ENCODE results near the gene ANXA5.
"Not testable (repeated sequence)": the region's sequence is repeated elsewhere in the genome, so short reads cannot be mapped to it uniquely, and the experiment has no call there.

ANXA5 gene

DNA sequence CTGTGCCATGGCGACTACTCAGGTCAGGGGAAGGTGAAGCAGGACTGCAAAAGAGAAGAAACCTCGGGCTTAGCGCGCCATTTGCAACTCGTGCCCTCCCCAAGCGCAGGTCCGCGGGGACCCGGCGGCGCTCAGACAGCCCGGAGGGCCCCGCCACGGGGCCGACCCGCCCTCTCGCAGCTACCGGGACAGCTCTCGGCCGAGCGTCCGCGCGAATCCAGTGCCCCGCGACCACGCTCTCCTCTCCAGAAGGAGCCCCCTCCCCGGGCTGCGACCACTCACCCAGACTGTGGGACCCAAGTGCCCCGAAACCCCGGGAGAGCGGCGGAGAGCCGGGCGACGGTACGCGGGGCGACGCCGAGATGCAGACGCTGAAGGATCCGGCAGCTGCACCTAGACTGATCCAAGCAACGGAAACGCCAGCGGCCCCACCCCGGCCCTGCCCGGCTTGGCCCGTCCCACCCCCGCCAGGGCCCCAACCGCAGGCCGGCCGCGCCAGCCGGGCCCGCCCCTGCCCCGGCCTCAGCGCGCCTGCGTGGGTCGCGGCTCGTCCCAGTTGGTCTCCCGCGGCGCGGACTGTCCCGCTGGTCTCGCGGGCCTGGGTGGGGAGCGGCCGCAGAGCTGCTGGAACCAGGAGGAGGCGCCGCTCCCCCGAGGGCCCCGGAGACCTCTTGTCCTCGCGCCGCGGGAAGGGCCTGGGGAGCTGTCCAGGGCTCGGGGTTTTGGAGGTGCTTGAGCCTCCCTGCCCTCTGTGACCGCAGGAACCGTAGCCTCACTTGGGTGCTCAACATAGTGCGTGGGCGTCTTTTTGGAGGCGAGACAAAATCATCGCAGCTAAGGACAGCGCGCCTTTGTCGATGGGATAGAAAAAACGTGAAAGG lies at the start of gene ANXA5:
Gene ANXA5, minus strand, starts transcription at position 400 of the 881 bp plus-strand sequence. Its CDS starts 391 bp downstream, at position 9.
- no peak for DNase-seq

DNA sequence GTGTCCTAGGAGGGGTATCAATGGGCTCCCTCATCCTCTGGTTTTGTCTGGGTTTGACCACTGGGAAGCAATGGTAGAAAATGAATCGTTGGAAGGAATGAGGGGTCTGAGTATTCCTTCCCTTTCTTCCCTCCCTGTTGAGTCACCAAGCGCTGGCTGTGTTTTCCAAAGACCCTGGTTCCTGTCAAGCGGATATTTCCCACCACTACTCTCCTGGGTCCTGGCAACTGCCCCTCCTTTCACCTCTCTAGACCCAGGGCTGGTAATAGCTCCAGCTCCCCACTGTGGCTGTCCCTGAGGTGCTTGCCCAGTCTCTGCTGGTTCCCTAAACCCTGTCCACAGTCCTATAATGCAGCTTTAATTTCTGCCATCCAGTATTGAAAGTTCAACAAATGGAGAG lies 46.0 kb upstream of the ANXA5 start:
- no peak for DNase-seq

DNA sequence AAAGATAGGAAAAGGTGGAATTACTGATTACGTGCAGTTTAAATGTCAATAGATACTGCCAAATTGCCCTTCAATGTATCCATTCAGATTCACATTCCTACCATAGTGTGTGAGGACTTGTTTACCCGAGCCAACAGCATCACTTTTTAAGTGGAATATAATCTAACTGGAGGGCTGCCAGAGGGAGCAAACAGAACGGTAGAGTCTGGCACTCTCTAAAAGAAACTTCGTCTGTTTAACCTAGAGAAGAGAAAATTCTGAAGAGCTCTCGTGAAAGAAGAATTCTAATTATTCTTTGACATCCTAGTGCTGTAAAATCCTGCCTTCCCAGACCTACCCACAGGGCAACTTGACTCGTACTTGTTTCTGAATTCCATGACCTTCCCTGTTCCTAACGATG lies 45.0 kb upstream of the ANXA5 start:
- no peak for DNase-seq

DNA sequence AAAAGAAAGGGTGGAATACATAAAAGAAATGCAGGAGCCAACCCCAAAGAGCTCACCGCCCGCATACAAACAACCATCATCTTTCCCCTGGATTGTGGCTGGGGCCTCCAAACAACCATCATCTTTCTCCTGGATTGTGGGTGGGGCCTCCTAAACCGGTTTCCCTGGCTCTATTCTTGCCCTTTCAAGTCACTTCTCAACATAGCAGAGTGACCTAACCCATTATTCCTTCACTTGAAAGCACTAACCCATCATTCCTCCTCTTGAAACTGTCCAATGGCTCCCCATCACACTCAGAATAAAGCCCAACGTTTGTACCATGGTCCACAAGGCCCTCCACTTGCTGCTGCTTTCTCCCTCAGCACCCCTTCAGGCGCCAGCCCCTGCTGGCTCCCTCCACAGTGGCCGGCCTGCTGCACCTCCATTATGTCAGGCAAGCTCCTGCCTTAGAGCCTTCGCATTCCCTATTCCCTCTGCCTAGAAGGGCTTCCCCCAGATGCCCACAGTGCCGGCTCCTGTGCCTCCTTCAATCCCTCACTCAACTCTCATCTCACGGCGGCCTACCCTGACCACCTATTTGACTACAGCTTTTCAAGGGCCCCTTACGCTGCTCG lies 44.1 kb upstream of the ANXA5 start:
- no peak for DNase-seq

DNA sequence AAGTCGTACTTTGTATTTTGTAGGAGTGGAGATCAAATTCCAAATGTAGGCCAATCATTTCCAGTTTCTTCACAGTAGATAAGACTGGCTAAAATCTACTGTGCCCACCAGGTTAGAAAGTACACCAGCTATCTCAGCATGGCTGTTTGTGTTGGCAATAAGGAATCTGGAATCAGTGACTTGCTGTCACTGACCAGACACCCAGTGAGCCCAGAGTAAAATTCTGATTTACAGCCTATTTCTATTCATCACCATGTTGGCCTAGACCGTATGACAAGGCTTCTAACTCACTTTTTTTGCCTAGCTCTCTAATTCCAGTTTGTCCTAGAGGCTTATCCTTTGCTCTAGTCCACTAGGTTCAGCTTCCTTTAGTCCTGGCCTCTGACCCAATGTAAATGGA lies 42.8 kb upstream of the ANXA5 start:
- DNase-seq: no peak

DNA sequence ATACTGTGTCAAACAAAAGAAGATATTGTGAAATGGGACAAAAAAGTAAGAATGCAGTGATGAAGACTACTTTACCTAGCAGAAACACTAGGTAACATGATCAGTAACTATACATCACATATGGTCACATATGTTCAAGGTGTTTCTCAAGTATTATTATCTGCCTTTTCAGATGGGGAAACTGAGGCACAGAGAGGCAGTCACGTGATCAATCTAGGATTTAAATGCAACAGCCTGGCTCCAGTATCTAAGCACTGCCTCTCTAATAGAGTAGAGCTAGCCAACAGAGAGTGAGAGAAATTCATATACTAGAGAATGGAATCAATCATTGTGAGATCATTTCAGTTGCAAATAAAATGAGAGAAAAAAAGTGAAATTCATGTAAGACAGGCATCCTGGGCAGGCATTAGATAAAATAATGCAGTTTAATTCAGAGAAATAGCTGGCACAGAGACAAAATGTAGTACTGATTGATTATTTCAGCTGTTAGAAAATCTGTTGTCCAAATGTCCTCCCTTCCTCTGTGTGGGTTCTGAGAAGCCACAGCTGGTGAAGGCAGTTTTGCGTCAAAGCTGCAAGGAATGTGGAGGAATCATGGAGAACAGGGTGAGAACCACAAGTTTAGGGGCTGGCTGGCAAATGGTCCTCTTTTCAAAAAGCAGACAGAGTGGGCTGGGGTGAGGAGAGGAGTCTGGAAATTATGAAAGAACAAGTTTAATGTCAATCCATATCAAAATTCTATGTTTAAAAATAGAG lies 42.2 kb upstream of the ANXA5 start:
- DNase-seq: no peak

DNA sequence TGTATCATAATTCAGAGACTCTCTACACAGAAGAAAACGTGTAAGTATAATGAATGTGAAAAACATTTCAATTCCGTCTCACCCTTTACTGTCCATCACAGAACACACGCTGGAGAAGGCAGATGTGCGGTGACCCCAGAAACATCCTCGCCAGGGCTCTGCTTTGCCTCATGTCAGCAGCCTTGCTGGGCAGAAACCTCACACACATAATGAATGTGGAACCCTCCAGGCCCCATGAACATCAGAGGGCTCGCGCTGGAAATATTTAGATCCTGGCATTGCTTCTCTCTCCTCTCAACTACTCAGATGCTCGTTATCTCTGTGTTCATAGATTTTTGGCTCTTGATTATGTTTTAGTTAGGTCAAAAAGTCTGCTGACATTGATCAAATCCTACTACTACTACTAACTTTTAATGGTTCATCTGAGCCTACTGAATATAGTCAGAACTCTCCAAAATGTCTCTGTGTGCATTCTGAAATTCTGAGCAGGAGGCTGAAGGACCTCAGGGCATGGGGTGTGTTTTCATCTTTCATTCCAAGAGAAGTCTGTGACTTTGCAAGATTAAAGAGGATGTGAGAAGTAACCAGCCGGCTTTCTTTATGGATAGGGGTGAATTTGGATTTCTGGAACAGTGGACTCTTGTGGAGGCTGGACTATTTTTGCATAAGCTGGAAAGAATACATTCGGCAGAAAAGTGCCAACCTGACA lies 41.2 kb upstream of the ANXA5 start:
- no peak for DNase-seq

DNA sequence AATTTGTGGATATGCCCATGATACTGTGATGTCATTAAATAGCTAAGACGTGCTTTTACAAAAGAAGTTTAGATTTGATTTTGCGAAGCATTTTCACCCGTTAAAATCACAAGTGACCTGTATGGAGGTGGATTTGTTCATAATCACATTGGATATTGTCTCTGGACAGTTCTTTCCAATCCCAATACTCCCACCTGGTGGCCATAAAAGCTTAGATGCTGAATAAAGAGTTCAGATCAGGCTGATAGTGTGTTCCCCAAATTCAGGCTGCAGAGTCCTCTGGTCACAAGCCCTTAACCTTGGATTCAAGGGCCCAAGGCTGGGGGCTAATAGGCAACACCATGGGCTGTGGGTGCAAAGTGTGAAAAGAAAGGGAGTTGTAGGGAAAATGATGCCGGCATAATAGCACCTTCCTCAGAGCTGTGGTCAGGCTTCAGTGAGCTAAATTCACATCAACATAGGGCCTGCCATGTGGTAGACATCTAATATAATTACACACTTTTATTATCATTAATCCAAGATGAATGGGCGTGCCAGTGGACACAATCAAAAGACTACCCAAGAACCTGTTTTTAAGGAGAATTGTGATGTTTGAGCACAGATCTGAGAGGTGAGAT lies 40.1 kb upstream of the ANXA5 start:
- DNase-seq: no peak

DNA sequence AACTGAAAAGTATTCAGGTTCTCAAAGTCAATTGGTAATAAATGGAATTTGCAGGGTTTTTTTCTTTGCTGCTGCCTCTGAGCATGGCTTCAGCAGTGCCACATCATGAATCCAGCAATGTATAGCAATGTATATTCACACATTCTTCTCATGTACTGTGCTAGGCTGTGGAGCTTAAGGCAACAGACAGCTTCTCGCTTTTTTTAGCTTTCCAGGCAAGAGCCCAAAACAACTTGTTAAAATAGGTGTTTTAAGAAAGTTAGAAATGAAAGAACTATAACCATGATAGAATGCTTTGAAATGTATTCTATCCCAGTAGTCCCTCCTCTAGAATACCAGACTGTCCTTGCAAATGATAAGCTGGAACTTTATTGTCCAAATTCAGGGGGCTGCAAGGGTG lies 37.8 kb upstream of the ANXA5 start:
- DNase-seq: no peak

DNA sequence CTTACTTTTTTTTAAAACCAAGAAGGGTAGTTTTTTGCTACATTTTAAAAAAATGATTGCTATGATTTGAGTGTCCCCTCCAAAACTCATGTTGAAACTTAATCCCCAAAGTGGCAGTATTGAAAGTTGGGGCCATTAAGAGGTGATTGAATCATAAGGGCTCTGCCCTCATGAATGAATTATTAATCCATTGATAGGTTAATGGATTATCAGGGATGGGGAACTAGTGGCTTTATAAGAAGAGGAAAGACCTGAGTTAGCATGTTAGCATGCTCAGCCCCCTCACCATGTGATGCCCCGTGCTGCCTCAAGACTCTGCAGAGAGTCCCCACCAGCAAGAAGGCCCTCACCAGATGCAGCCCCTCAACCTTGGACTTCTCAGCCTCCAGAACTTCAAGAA lies 37.2 kb upstream of the ANXA5 start:
- DNase-seq: no peak

DNA sequence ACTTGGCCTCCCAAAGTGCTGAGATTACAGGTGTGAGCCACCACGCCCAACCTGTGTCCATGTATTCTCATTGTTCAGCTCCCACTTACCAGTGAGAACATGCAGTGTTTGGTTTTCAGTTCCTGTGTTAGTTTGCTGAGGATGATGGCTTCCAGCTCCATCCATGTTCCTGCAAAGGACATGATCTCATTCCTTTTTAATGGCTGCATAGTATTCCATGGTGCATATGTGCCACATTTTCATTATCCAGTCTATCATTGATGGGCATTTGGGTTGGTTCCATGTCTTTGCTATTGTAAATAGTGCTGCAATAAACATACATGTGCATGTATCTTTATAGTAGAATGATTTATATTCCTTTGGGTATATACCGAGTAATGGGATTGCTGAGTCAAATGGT lies 33.0 kb upstream of the ANXA5 start:
- DNase-seq: not testable (repeated sequence)

DNA sequence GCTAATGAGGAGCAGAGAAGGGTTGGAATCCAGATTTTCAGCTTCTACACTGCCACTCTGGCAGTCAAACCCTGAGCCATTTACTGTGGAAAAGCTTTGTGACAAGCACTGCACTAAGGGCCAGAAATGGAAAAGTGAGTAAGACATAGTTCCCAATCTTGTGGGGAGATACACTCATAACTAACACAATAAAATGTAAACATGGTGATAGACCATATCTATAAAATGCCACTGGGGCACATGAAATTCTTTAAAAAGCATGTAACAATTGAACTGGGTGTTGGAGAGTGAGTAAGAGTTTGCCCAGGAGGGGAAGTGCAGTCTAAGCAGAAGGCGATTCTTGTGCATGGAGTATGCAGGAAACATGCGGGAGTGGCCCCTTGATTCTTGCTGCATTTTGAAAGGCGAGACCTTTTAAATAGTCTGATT lies 32.0 kb upstream of the ANXA5 start:
- no peak for DNase-seq

DNA sequence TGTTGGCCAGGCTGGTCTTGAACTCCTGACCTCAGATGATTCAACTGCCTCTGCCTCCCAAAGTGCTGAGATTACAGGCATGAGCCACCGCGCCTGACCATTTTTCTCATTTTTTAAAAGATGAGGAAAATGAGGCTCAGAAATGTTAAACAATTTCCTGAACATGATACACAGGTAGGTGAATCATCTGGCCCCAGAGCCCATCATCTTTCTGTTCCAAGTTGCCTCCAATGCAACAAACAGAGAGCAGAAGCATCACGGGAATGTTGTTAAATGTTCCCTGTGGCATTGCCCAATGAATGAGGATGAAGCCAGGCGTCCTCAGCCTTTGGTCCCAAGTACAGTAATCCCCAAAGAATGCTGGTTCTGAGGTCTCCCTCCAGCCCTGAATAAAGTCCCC lies 31.3 kb upstream of the ANXA5 start:
- no peak for DNase-seq

DNA sequence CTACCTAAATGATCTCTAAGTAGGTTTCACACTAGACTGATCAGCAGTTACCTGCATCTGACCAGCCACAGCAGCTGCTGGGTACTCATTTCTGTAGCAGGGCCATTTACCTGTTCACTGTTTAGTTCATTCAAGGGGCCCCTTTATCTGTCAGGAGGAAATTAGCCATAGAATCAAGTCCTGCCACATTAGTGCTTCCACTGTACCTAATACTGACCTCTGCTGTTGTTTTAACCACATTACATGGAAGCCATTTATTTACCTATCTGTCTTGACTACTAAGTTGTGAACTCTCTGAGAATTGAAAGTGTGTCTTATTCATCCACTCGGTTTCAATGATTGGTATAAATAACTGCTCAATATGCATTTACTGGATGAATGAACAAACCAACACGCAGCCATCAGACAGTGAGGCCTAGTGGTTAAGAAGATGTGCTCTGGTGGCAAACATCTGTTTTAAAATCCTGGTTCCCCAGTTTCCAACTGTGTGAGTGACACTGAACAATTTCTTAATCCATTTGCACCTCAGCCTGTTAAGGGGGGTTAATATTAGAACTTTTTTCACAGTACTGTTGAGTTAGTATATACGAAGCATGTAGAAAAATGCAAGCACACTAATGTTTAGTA lies 30.0 kb upstream of the ANXA5 start:
- peak; percentile 1 for DNase-seq

DNA sequence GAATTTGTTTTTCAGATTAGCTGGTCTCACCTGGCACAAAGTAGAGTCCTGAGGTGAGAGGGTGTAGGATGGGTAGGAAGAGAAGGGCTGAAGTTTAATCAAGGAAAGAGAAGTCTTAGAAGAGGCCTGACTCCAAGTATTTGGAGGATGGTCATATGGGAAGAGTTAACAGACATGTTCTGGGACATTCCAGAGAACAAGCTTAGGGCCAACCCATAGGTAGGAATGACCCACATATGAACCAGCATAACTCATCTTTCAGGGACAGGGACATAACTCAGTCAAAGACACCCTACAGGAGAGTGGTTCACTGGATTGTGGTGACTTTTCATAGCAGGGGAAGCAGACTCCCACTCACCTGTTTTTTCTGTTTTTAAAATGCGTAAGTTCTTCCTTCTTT lies 27.9 kb upstream of the ANXA5 start:
- DNase-seq: no peak

DNA sequence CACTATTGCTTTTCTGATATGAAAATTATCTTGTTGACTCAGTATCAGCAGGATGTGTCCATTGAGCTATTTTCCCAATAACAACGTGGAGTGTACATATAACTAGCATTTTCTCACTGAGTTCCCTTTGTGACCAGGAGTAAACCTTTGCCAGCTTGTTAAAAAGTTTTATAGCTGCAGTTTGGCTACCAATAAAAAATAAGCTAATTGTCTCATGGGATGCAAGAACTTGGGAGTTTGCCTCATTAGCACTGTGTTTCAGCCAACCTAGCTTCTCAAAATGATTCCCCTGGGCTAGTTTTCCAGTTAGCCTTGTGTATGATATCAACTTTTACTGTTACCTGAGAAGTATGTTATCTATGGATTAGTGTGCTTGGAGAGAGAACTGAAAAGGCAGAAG lies 24.9 kb upstream of the ANXA5 start:
- no peak for DNase-seq

DNA sequence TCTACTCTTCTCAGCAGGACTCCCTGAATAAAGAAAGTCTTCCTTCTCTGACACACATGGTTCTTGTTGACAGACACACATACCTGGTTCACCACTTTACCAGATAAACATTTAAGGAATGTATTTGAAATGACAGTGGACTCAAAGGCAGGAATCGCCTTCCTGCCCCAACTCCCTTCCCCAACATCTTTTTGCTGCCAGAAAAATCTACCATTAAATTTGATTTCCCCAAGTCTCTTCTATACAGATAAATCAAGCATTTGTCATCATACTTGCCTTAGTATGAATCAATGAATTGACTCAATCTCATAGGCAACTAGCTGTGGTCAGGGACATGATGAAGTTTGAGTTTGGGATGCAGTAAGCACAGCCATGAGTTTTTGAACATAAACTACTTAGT lies 23.3 kb upstream of the ANXA5 start:
- no peak for DNase-seq

DNA sequence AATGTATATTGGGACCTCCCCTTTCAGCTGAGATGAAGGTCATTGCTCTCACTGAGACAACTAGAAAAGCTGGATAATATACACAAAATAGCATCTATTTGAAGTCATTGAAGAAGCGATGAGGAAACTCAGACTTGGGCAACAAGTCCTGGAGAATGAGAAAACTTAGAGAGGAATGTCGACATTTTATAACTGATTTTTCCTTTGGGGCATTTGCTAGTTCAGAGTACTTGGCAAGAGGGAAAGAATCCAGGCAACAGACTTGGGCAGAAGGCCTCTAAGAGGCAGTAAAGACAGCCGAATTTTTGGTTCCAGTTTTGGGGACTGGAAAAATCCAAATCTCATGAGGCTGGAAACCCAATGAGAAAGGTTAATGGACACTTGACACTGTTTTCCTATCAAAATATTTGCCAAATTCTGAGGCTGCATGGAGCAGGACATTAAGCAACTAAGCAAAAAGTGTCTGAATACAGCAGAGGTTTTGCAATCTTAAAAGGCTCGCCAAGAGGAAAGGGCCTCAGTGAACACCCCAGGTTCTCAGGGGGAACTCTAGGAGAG lies 21.0 kb upstream of the ANXA5 start:
- no peak for DNase-seq

DNA sequence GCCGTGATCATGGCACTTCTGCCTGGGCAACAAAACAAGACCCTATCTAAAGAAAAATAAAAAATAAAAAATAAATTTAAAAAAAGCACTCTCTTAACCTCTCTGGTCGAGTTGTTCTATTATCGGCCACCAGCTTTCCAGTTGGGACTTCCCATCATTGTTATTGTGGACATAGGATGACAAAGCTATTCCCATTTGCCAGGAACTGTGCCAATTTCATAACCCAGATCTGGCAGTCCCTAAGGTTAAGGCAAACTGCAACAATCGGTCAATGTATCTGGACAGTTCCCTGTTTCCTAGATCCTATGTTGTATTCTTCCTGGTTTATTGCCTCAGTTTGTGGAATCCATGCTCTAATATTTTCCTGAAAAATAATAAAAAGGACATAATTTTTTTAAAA lies 17.8 kb upstream of the ANXA5 start:
- no peak for DNase-seq

DNA sequence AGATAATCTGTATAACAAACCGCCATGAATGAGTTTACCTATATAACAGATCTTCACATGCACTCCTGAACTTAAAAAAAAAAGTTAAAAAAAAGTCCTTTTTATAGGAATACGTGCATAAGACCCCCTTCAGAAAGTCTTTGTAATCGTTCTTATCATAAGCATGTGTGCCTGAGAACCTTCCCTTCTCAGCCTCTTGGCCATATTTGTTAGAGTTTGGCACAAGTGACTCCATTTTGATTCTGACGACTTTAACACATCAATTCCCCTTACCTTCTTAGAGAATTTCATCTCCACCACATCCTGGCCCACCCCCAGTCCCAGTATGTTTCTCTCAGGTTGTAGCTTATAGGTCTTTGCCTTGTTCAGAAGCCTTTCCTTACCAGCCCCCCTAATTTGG lies 16.0 kb upstream of the ANXA5 start:
- no peak for DNase-seq

DNA sequence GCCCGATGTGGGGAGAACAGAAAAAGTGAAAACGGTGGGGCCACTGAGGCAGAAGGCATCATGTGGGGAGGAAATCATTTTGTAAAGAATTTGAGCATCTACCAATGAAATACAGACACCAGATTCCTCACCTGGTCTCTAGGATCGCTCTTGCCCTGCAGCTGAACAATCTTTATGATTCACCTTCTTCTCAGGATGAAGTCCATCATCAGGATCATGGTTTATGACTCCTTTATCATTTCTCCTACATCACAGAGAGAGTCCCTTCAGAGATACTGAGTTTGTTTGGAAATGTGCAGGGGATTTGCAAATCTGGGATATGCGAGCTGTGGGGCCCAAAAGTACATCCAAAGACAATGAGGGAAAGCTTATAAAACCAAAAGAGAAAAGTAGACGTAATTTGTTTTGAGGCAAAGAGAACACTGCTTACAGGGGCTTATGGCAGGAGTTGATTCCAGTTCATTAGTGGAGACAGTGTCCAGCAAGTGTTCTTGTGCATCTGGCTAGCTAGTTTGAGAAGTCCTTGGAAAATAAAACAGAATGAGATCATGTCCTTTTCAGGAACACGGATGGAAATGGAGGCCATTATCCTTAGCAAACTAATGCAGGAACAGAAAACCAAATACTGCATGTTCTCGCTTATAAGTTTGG lies 15.3 kb upstream of the ANXA5 start:
- DNase-seq: no peak

All from NCI-H1436 treated with DMSO at 0.1 percent for 48 hours (cell line).